H1 (cell line): ENCODE measurements around the gene JAG2. TPM values are rescaled to one million over a fixed set of nuclear protein-coding genes. Genes with fewer than 3 reads are reported as not detected.

ENCODE experiments used
- CTCF ChIA-PET: fragments of 300-600 bp; sonication (Branson Sonifier 250); formaldehyde crosslinking; loops from one replicate; lab custom pipeline; 2021; ENCODE audit not compliant: partially characterized antibody; lab: Charles Lee
- POLR2A ChIA-PET: fragments of 300-600 bp; sonication (Branson Sonifier 250); formaldehyde crosslinking; loops from one replicate; lab custom pipeline; 2021; ENCODE audit warnings: inconsistent platforms; ENCODE audit not compliant: partially characterized antibody; lab: Charles Lee
- DNase-seq, 2 experiments: peaks; one replicate each; pipeline versions ENCODE4 v3.0.0 to v3.0.0-alpha.2; 2010 to 2022; ENCODE audit warnings: low spot score in 2 of 2, low read depth in 1 of 2, mixed read lengths in 1 of 2
- FAIRE-seq: peaks from 2 replicates; lab custom pipeline; 2011; peaks lifted over from hg19 to GRCh38; lab: Jason Lieb, UNC
- H2AFZ ChIP-seq: 2 replicates; pipeline ENCODE4 v1.8.1; 2012; ENCODE audit warnings: low read length, inconsistent platforms
- H2AK5ac ChIP-seq: 2 replicates; pipeline ENCODE4 v1.6.1; 2013; ENCODE audit warnings: low read depth, low read length
- H2BK120ac ChIP-seq: replicated peaks from 2 replicates; pipeline ENCODE3; 2013; ENCODE audit warnings: low read depth, low read length, inconsistent platforms
- H2BK12ac ChIP-seq: 2 replicates; pipeline ENCODE4 v1.6.1; 2013; ENCODE audit warnings: low read depth, low read length
- H2BK15ac ChIP-seq: 2 replicates; pipeline ENCODE4 v1.6.1; 2013; ENCODE audit warnings: low read length
- H2BK20ac ChIP-seq: 2 replicates; pipeline ENCODE4 v1.6.1; 2013; ENCODE audit warnings: low read length
- H2BK5ac ChIP-seq: 2 replicates; pipeline ENCODE4 v1.6.1; 2013; ENCODE audit warnings: low read depth, low read length
- H3K14ac ChIP-seq: 2 replicates; pipeline ENCODE4 v1.6.1; 2013; ENCODE audit warnings: inconsistent platforms; ENCODE audit not compliant: insufficient read length
- H3K18ac ChIP-seq: 2 replicates; pipeline ENCODE4 v1.6.1; 2013; ENCODE audit warnings: low read length; ENCODE audit errors: extremely low read depth
- H3K23ac ChIP-seq: 2 replicates; pipeline ENCODE4 v1.6.1; 2013; ENCODE audit warnings: inconsistent platforms; ENCODE audit not compliant: insufficient read length
- H3K23me2 ChIP-seq: 2 replicates; pipeline ENCODE4 v1.6.1; 2013; ENCODE audit warnings: low read depth, low read length
- H3K27ac ChIP-seq: 2 replicates; pipeline ENCODE4 v1.6.1; 2011; ENCODE audit warnings: low read depth, low read length, inconsistent platforms
- H3K27me3 ChIP-seq, 4 experiments: replicated peaks in 1 of 4; 1 replicate in 1 of 4; 2 replicates in 3 of 4; pipeline versions ENCODE4 v1.6.1 to v1.8.1; 2011 to 2013; ENCODE audit warnings: low read length in 3 of 4, mild to moderate bottlenecking in 3 of 4, inconsistent platforms in 2 of 4, mixed read lengths in 2 of 4, moderate library complexity in 1 of 4; ENCODE audit not compliant: control insufficient read depth in 3 of 4, insufficient read depth in 3 of 4; ENCODE audit errors: extremely low read depth in 1 of 4
- H3K36me3 ChIP-seq, 4 experiments: 2 replicates each; pipeline versions ENCODE4 v1.6.1 to v1.8.1; 2011 to 2013; ENCODE audit warnings: mild to moderate bottlenecking in 4 of 4, low read length in 3 of 4, moderate library complexity in 2 of 4, control low read depth in 1 of 4, inconsistent platforms in 1 of 4; ENCODE audit not compliant: insufficient read depth in 4 of 4, control insufficient read depth in 2 of 4
- H3K4ac ChIP-seq: replicated peaks from 2 replicates; pipeline ENCODE3; 2013; ENCODE audit warnings: low read length, low read depth, mixed read lengths, inconsistent platforms; ENCODE audit not compliant: insufficient read length
- H3K4me1 ChIP-seq, 4 experiments: replicated peaks in 1 of 4; 1 replicate in 1 of 4; 2 replicates in 3 of 4; pipeline versions ENCODE4 v1.6.1 to v1.8.1; 2011 to 2013; ENCODE audit warnings: low read length in 3 of 4, inconsistent platforms in 2 of 4, mixed read lengths in 1 of 4; ENCODE audit not compliant: insufficient read depth in 4 of 4, control insufficient read depth in 3 of 4
- H3K4me2 ChIP-seq, 2 experiments: 2 replicates each; pipeline versions ENCODE4 v1.6.1 to v1.8.1; 2011 to 2013; ENCODE audit warnings: low read depth in 2 of 2, low read length in 2 of 2, control low read depth in 1 of 2, inconsistent platforms in 1 of 2, mild to moderate bottlenecking in 1 of 2; ENCODE audit not compliant: insufficient read depth in 1 of 2
- H3K4me3 ChIP-seq, 4 experiments: fragments of 200-600, 300-600 bp in 1 of 4; sonication (generic), shearing (Covaris generic), sonication (Bioruptor Twin) in 1 of 4; 2 replicates each; pipeline versions ENCODE4 v1.5.1 to v1.8.1; 2011 to 2016; ENCODE audit warnings: low read length in 4 of 4, low read depth in 3 of 4, control low read depth in 2 of 4, inconsistent platforms in 2 of 4, mild to moderate bottlenecking in 2 of 4, mixed read lengths in 1 of 4, moderate library complexity in 1 of 4; ENCODE audit not compliant: insufficient read depth in 2 of 4; ENCODE audit errors: extremely low read depth in 1 of 4
- H3K56ac ChIP-seq: replicated peaks from 2 replicates; pipeline ENCODE3; 2013; ENCODE audit warnings: low read depth, mild to moderate bottlenecking, mixed read lengths, low read length, inconsistent platforms; ENCODE audit not compliant: insufficient read length
- H3K79me1 ChIP-seq: 2 replicates; pipeline ENCODE4 v1.6.1; 2013; ENCODE audit warnings: low read depth, low read length, control low read depth
- H3K79me2 ChIP-seq, 2 experiments: 2 replicates each; pipeline versions ENCODE4 v1.6.1 to v1.8.1; 2012 to 2013; ENCODE audit warnings: low read length in 2 of 2, mild to moderate bottlenecking in 2 of 2, inconsistent platforms in 1 of 2; ENCODE audit not compliant: insufficient read depth in 2 of 2, control insufficient read depth in 1 of 2
- H3K9ac ChIP-seq, 4 experiments: replicated peaks in 1 of 4; 1 replicate in 1 of 4; 2 replicates in 3 of 4; pipeline versions ENCODE4 v1.6.1 to v1.8.1; 2011 to 2013; ENCODE audit warnings: low read depth in 3 of 4, low read length in 3 of 4, control low read depth in 2 of 4, mild to moderate bottlenecking in 2 of 4, moderate library complexity in 2 of 4, inconsistent platforms in 1 of 4; ENCODE audit errors: extremely low read depth in 1 of 4
- H3K9me3 ChIP-seq, 2 experiments: 2 replicates each; pipeline versions ENCODE4 v1.6.1 to v1.8.1; 2012 to 2013; ENCODE audit warnings: mild to moderate bottlenecking in 2 of 2, moderate library complexity in 2 of 2, control low read depth in 1 of 2, inconsistent platforms in 1 of 2, low read depth in 1 of 2, low read length in 1 of 2, mixed read lengths in 1 of 2; ENCODE audit not compliant: insufficient read depth in 2 of 2
- H4K20me1 ChIP-seq, 2 experiments: replicated peaks in 1 of 2; 2 replicates each; pipeline versions ENCODE3 to v1.8.1; 2011 to 2013; ENCODE audit warnings: inconsistent platforms in 2 of 2, low read length in 2 of 2, mild to moderate bottlenecking in 1 of 2; ENCODE audit not compliant: insufficient read depth in 2 of 2, control insufficient read depth in 1 of 2
- H4K5ac ChIP-seq: 2 replicates; pipeline ENCODE4 v1.6.1; 2013; ENCODE audit warnings: low read length, low read depth, mixed read lengths, inconsistent platforms; ENCODE audit not compliant: insufficient read length
- H4K8ac ChIP-seq: 2 replicates; pipeline ENCODE4 v1.8.0; 2013; ENCODE audit warnings: mild to moderate bottlenecking, moderate library complexity, low read length, inconsistent platforms; ENCODE audit not compliant: insufficient read depth; ENCODE audit errors: extremely low read depth
- H4K91ac ChIP-seq: replicated peaks from 2 replicates; pipeline ENCODE3; 2013; ENCODE audit warnings: low read length, mixed read lengths, inconsistent platforms; ENCODE audit not compliant: insufficient read length
- CBX8 ChIP-seq: fragments of 300-800, 300-1000 bp; sonication (generic); IDR thresholded peaks from 2 replicates; pipeline ENCODE4 v1.7.1; 2016; ENCODE audit warnings: low read depth, low read length, borderline replicate concordance
- CREB1 ChIP-seq: IDR thresholded peaks from 2 replicates; pipeline ENCODE4 v1.6.1; 2012; ENCODE audit warnings: inconsistent platforms
- EP300 ChIP-seq, 2 experiments: IDR thresholded peaks; 1 replicate in 1 of 2; 2 replicates in 1 of 2; pipeline ENCODE4 v1.6.1; 2011 to 2012; ENCODE audit warnings: low read depth in 2 of 2, low read length in 2 of 2, mild to moderate bottlenecking in 2 of 2, borderline replicate concordance in 1 of 2, inconsistent platforms in 1 of 2, moderate library complexity in 1 of 2
- KDM1A ChIP-seq: fragments of 200-600, 300-600 bp; sonication (generic); IDR thresholded peaks from 2 replicates; pipeline ENCODE4 v1.7.1; 2016; ENCODE audit warnings: mild to moderate bottlenecking, low read length, borderline replicate concordance
- TAF7 ChIP-seq: optimal IDR thresholded peaks from 2 replicates; pipeline ENCODE3; 2011; ENCODE audit warnings: low read depth, mild to moderate bottlenecking, inconsistent platforms, low read length, moderate library complexity, borderline replicate concordance
- USF2 ChIP-seq: IDR thresholded peaks from 2 replicates; pipeline ENCODE4 v1.6.1; 2011; ENCODE audit warnings: low read length, improper control_type of control experiment
- YY1 ChIP-seq: IDR thresholded peaks from 2 replicates; pipeline ENCODE4 v1.6.1; 2011; ENCODE audit warnings: low read depth, mild to moderate bottlenecking, low read length
- WGBS, 2 experiments: shearing (Covaris generic) in 1 of 2; methylation state at CpG; one replicate each; pipeline versions ENCODE4 v1.1.6 to v1.1.7; 2013 to 2015; ENCODE audit warnings: low lambda C conversion rate in 2 of 2, mixed read lengths in 2 of 2, inconsistent platforms in 1 of 2, low coverage in 1 of 2, missing lambda C conversion rate in 1 of 2; ENCODE audit not compliant: insufficient replicate concordance in 2 of 2, insufficient coverage in 1 of 2, insufficient read length in 1 of 2; ENCODE audit errors: extremely low coverage in 1 of 2, missing lambda C conversion rate in 1 of 2; 5-methylcytosine and 5-hydroxymethylcytosine counted together
- polyA plus RNA-seq, 7 experiments: library from polyadenylated mRNA; depleted of rRNA in 3 of 7; stranded (reverse) in 5 of 7; unstranded in 2 of 7; fragments of >200 nt in 5 of 7; fragments of 200-250 nt in 2 of 7; gene quantifications; 1 replicate in 5 of 7; 2 replicates in 1 of 7; 4 replicates in 1 of 7; pipeline versions ENCODE4 v1.2.1 to v1.2.3, GENCODE V29; 2011 to 2013; ENCODE audit warnings: missing spikeins in 2 of 7, mixed read lengths in 2 of 7
- total RNA-seq: library from RNA; stranded (reverse); fragmentation: NEBNext Ultra II Directional; extraction: Animal tissue kit (Norgen Biotek cat#: 25700); gene quantifications from 2 replicates; pipeline ENCODE4 v1.2.1, GENCODE V29; 2021
- TF ChIP-seq, protein P1 (sequence below): IDR thresholded peaks from 2 replicates; pipeline ENCODE4 v1.6.1; 2012; ENCODE audit warnings: inconsistent platforms

Gene JAG2
- total and polyA plus RNA-seq, 2 of the 8 experiments (the other 6 are each of a cell fraction or from before 2014, with no cell fraction given) = 2.8 to 6.2 TPM

GRCh38 chr14:105155071-105155651, 13.4 kb downstream of the JAG2 start:
- 87% methylated on average over 24 of the region's 24 CpGs; no CpG with 5 or more reads in 1 of the 2 experiments for WGBS, 2 experiments
- no peak for DNase-seq
- FAIRE-seq = no peak
- H3K27ac ChIP-seq = no peak overlapping the region
- no peak overlapping the region for H2BK15ac ChIP-seq
- no peak overlapping the region for H3K4me2 ChIP-seq
- peaks cover 0 to 2% of the 10 kb centered on the region in 2 experiments for H4K20me1 ChIP-seq
- H3K9ac ChIP-seq = no peak overlapping the region
- no peak overlapping the region for H4K5ac ChIP-seq
- H3K23ac ChIP-seq = no peak overlapping the region
- H3K79me1 ChIP-seq = no peaks in the 10 kb centered on the region
- no peaks in the 10 kb centered on the region for H3K9me3 ChIP-seq
- peaks cover 0 to 6% (median 0%) of the 10 kb centered on the region in 4 experiments; a peak in 4 of 7 replicates for H3K4me1 ChIP-seq
- no peak overlapping the region for H2AK5ac ChIP-seq
- H2BK12ac ChIP-seq = no peak overlapping the region
- H2BK5ac ChIP-seq = no peak overlapping the region
- POLR2A ChIA-PET = interaction anchor here (0.6 kb wide), 1 partner anchor 34 kb away, joined by 3 read pairs; no protein-coding TSS in a partner anchor
- no peak overlapping the region for H3K4me3 ChIP-seq
- no peak overlapping the region for H2BK20ac ChIP-seq
- no peak overlapping the region for H4K91ac ChIP-seq
- H3K79me2 ChIP-seq = no peaks in the 10 kb centered on the region
- no peak overlapping the region for H2BK120ac ChIP-seq
- no peak overlapping the region for H4K8ac ChIP-seq
- H3K27me3 ChIP-seq = no peaks in the 10 kb centered on the region
- H3K36me3 ChIP-seq = no peaks in the 10 kb centered on the region
- H2AFZ ChIP-seq = no peak overlapping the region
- TF ChIP-seq YY1 = no peak
- no peak for TF ChIP-seq EP300 (IDR thresholded peaks at IDR 0.05; ENCODE audit: borderline replicate concordance in 1 of 2, low read depth in 2 of 2, low read length in 2 of 2)
- TF ChIP-seq TAF7 = no peak
- TF ChIP-seq KDM1A = no peak
- no peak for TF ChIP-seq CBX8
- no peak for TF ChIP-seq CREB1
- TF ChIP-seq, protein P1, sequence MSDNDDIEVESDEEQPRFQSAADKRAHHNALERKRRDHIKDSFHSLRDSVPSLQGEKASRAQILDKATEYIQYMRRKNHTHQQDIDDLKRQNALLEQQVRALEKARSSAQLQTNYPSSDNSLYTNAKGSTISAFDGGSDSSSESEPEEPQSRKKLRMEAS = no peak
- TF ChIP-seq USF2 = no peak
- 0 out of 2 replicates have a peak, but pooled peaks cover 2% of the 10 kb centered on the region for H3K23me2 ChIP-seq
- no peak overlapping the region for H3K56ac ChIP-seq
- no peak overlapping the region for H3K14ac ChIP-seq
- no peak overlapping the region for H3K18ac ChIP-seq
- H3K4ac ChIP-seq = no peak overlapping the region
- CTCF ChIA-PET = interaction anchor here (1.0 to 2.6 kb wide), 10 partner anchors 9 to 180 kb away, joined by 3 to 12 read pairs (median 4); partner anchors contain the start of gene JAG2
